Hepatocyte (in vitro differentiated cells): ENCODE data around the gene ZNF76. TPM values are rescaled to one million over a fixed set of nuclear protein-coding genes. Genes with fewer than 3 reads are reported as not detected.
"Not testable (repeated sequence)": the region's sequence is repeated elsewhere in the genome, so short reads cannot be mapped to it uniquely, and the experiment has no call there.

Experiments
- DNase-seq: peaks from one replicate; pipeline ENCODE4 v3.0.0-alpha.2; 2016; ENCODE audit warnings: low spot score
- H2AFZ ChIP-seq: fragments of 200-600 bp; sonication (generic); 2 replicates; pipeline ENCODE4 v1.6.0; 2016; ENCODE audit warnings: antibody characterized with exemption, mild to moderate bottlenecking
- H3K27ac ChIP-seq: fragments of 200-600 bp; sonication (generic); 2 replicates; pipeline ENCODE4 v1.5.1; 2016; ENCODE audit warnings: mild to moderate bottlenecking
- H3K27me3 ChIP-seq: fragments of 200-600 bp; sonication (generic); 2 replicates; pipeline ENCODE4 v1.6.1; 2016
- H3K36me3 ChIP-seq: fragments of 200-600 bp; sonication (generic); replicated peaks from 2 replicates; pipeline ENCODE4 v1.5.1; 2016; ENCODE audit warnings: low read depth; ENCODE audit not compliant: insufficient read depth
- H3K4me1 ChIP-seq: fragments of 200-600 bp; sonication (generic); 2 replicates; pipeline ENCODE4 v1.5.1; 2016; ENCODE audit warnings: mild to moderate bottlenecking, moderate library complexity; ENCODE audit not compliant: insufficient read depth
- H3K4me2 ChIP-seq: fragments of 200-600 bp; sonication (generic); 2 replicates; pipeline ENCODE4 v1.6.0; 2016
- H3K4me3 ChIP-seq: fragments of 200-600 bp; sonication (generic); 2 replicates; pipeline ENCODE4 v1.5.1; 2016; ENCODE audit warnings: mild to moderate bottlenecking
- H3K79me2 ChIP-seq: fragments of 200-600 bp; sonication (generic); 2 replicates; pipeline ENCODE4 v1.6.0; 2017; ENCODE audit warnings: mild to moderate bottlenecking
- H3K9me2 ChIP-seq: fragments of 200-600 bp; sonication (generic); replicated peaks from 2 replicates; pipeline ENCODE4 v1.6.0; 2017; ENCODE audit warnings: mild to moderate bottlenecking; ENCODE audit not compliant: insufficient read depth
- H3K9me3 ChIP-seq: fragments of 200-600 bp; sonication (generic); 2 replicates; pipeline ENCODE4 v1.5.1; 2016; ENCODE audit warnings: low read depth, mild to moderate bottlenecking
- H4K20me1 ChIP-seq: fragments of 200-600 bp; sonication (generic); 2 replicates; pipeline ENCODE4 v1.6.0; 2016; ENCODE audit warnings: mild to moderate bottlenecking; ENCODE audit not compliant: insufficient read depth, poor library complexity, severe bottlenecking
- CTCF ChIP-seq: fragments of 200-600 bp; sonication (generic); IDR thresholded peaks from 2 replicates; pipeline ENCODE4 v1.5.1; 2016; ENCODE audit warnings: antibody characterized with exemption, mild to moderate bottlenecking; ENCODE audit not compliant: poor library complexity
- EZH2 ChIP-seq: fragments of 200-600 bp; sonication (generic); IDR thresholded peaks from 2 replicates; pipeline ENCODE4 v1.6.1; 2016; ENCODE audit warnings: antibody characterized with exemption, mild to moderate bottlenecking, borderline replicate concordance
- EZH2phosphoT487 ChIP-seq: fragments of 200-600 bp; sonication (generic); IDR thresholded peaks from one replicate; pipeline ENCODE4 v1.6.1; 2018; ENCODE audit warnings: antibody characterized with exemption, mild to moderate bottlenecking, low read depth, moderate library complexity; ENCODE audit not compliant: unreplicated experiment, severe bottlenecking
- WGBS: methylation state at CpG from one replicate; pipeline ENCODE4 v1.1.6; 2016; ENCODE audit warnings: low lambda C conversion rate; ENCODE audit errors: missing lambda C conversion rate; 5-methylcytosine and 5-hydroxymethylcytosine counted together
- polyA plus RNA-seq: library from polyadenylated mRNA; unstranded; fragments of >200 nt; fragmentation: Nextera tagmentation; extraction: Ambion mirVana; gene quantifications from 2 replicates; pipeline ENCODE4 v1.2.1, GENCODE V29; 2016
- total RNA-seq: library from RNA; depleted of rRNA; stranded (reverse); fragments of >200 nt; gene quantifications from 2 replicates; pipeline ENCODE4 v1.2.3, GENCODE V29; 2014

ZNF76 gene
- total and polyA plus RNA-seq, 2 experiments from 2014 or later = 17.0 to 28.0 TPM

- H3K79me2 ChIP-seq = no peaks in the 10 kb centered on the region
- no peak overlapping the region for H3K4me3 ChIP-seq
- peaks cover 5% of the 10 kb centered on the region for H3K27me3 ChIP-seq
- H3K9me2 ChIP-seq = no peaks in the 10 kb centered on the region
- no peaks in the 10 kb centered on the region for H3K9me3 ChIP-seq
- H3K36me3 ChIP-seq = no peaks in the 10 kb centered on the region
- no peak overlapping the region for H3K27ac ChIP-seq
- no peaks in the 10 kb centered on the region for H3K4me1 ChIP-seq
- no peak overlapping the region for H2AFZ ChIP-seq
- WGBS = 95% methylated on average over 9 of the region's 9 CpGs
- no peak for DNase-seq
- H3K4me2 ChIP-seq = no peak overlapping the region
- H4K20me1 ChIP-seq = no peaks in the 10 kb centered on the region
- TF ChIP-seq EZH2 = no peak
- TF ChIP-seq CTCF = no peak
- TF ChIP-seq EZH2phosphoT487 = no peak
Observed at GRCh38 chr6:35330541-35331119, 71.1 kb downstream of the ZNF76 start.

GRCh38 chr6:35332074-35332887 lies 72.7 kb downstream of the ZNF76 start:
- not testable (repeated sequence) for H3K9me2 ChIP-seq, H3K79me2 ChIP-seq, H3K36me3 ChIP-seq, H3K9me3 ChIP-seq, H3K27me3 ChIP-seq, H3K4me3 ChIP-seq, H2AFZ ChIP-seq, H3K4me2 ChIP-seq, H3K27ac ChIP-seq, H3K4me1 ChIP-seq, H4K20me1 ChIP-seq
- WGBS = 87% methylated on average over 9 of the region's 9 CpGs
- peak; percentile 76 for DNase-seq
- peak; percentile 12 for TF ChIP-seq CTCF

GRCh38 chr6:35341557-35341956 lies 82.0 kb downstream of the ZNF76 start:
- no peaks in the 10 kb centered on the region for H3K9me2 ChIP-seq
- WGBS = 81% methylated on average over 13 of the region's 13 CpGs
- no peak overlapping the region for H3K27ac ChIP-seq
- H3K9me3 ChIP-seq = no peaks in the 10 kb centered on the region
- no peaks in the 10 kb centered on the region for H3K27me3 ChIP-seq
- H3K79me2 ChIP-seq = peaks cover 40% of the 10 kb centered on the region
- DNase-seq = no peak
- H2AFZ ChIP-seq = no peak overlapping the region
- no peaks in the 10 kb centered on the region for H3K36me3 ChIP-seq
- H4K20me1 ChIP-seq = no peaks in the 10 kb centered on the region
- no peak for TF ChIP-seq CTCF
- no peak for TF ChIP-seq EZH2phosphoT487
- no peak for TF ChIP-seq EZH2
- H3K4me3 ChIP-seq = no peak overlapping the region
- no peak overlapping the region for H3K4me2 ChIP-seq
- H3K4me1 ChIP-seq = peaks cover 11% of the 10 kb centered on the region
